ENCODE measurements around the gene STXBP4.

The STXBP4 gene

GRCh38 chr17:55171634-55172328 is 203.2 kb downstream of the STXBP4 start:
- no peak for DNase-seq (ENCODE audit: low spot score)

GRCh38 chr17:55172612-55173011 is 204.0 kb downstream of the STXBP4 start:
- DNase-seq (ENCODE audit: low spot score), result no peak

- no peak for DNase-seq (ENCODE audit: low spot score)
Measured at GRCh38 chr17:55174133-55174532, 205.6 kb downstream of the STXBP4 start.

GRCh38 chr17:55175788-55176427 is 207.3 kb downstream of the STXBP4 start:
- no peak for DNase-seq (ENCODE audit: low spot score)

- DNase-seq (ENCODE audit: low spot score), result no peak
Measured at GRCh38 chr17:55177159-55177854, 208.7 kb downstream of the STXBP4 start.

GRCh38 chr17:55177855-55178217 is 209.3 kb downstream of the STXBP4 start:
- DNase-seq (ENCODE audit: low spot score), result no peak

GRCh38 chr17:55186937-55187770 is 218.6 kb downstream of the STXBP4 start:
- no peak for DNase-seq (ENCODE audit: low spot score)

- DNase-seq (ENCODE audit: low spot score), result no peak
Measured at GRCh38 chr17:55190748-55191147, 222.2 kb downstream of the STXBP4 start.

- no peak for DNase-seq (ENCODE audit: low spot score)
Measured at GRCh38 chr17:55198690-55199370, 230.3 kb downstream of the STXBP4 start.

GRCh38 chr17:55200904-55201303 is 232.3 kb downstream of the STXBP4 start:
- DNase-seq (ENCODE audit: low spot score), result no peak

GRCh38 chr17:55201308-55201932 is 232.9 kb downstream of the STXBP4 start:
- no peak for DNase-seq (ENCODE audit: low spot score)

GRCh38 chr17:55202896-55203295 is 234.3 kb downstream of the STXBP4 start:
- DNase-seq (ENCODE audit: low spot score), result no peak

- DNase-seq (ENCODE audit: low spot score), result no peak
Measured at GRCh38 chr17:55208078-55208812, 239.7 kb downstream of the STXBP4 start.

GRCh38 chr17:55210292-55210691 is 241.7 kb downstream of the STXBP4 start:
- no peak for DNase-seq (ENCODE audit: low spot score)

- DNase-seq (ENCODE audit: low spot score), result no peak
Measured at GRCh38 chr17:55212880-55213279, 244.3 kb downstream of the STXBP4 start.

- no peak for DNase-seq (ENCODE audit: low spot score)
Measured at GRCh38 chr17:55215711-55216110, 247.1 kb downstream of the STXBP4 start.

GRCh38 chr17:55216888-55217287 is 248.3 kb downstream of the STXBP4 start:
- DNase-seq (ENCODE audit: low spot score), result no peak

GRCh38 chr17:55219459-55219858 is 250.9 kb downstream of the STXBP4 start:
- DNase-seq (ENCODE audit: low spot score), result no peak

GRCh38 chr17:55219934-55220333 is 251.4 kb downstream of the STXBP4 start:
- DNase-seq (ENCODE audit: low spot score), result no peak
